HG02970 (cell line): ENCODE measurements around the gene TMEM43.

ENCODE experiments used
- ATAC-seq: cut with Tn5 transposase; IDR thresholded peaks from one replicate; pipeline ENCODE4 v1.9.1; 2021; ENCODE audit warnings: mild to moderate bottlenecking, moderate library complexity, moderate number of reproducible peaks; ENCODE audit not compliant: unreplicated experiment, low FRiP score

TMEM43 gene

DNA sequence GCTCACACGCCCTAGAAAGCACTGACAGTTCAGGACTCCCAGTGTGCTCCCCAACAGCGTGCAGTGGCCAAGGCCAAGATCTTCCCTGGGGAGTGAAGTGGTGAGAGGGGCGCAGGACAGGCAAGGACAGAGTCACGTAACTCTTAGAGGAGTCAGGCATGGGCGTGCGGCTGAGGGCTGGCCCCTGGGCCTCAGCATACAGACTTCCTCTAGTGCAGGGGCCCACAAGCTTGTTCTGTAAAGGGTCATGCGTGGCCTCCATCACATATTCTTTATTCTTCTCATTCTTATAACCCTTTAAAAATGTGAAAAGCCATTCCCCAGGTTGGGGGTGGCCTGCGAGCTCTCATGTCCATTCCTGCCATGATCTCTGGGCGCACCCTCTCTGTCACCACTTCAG is 25.2 kb downstream of the TMEM43 start:
- no peak for ATAC-seq

DNA sequence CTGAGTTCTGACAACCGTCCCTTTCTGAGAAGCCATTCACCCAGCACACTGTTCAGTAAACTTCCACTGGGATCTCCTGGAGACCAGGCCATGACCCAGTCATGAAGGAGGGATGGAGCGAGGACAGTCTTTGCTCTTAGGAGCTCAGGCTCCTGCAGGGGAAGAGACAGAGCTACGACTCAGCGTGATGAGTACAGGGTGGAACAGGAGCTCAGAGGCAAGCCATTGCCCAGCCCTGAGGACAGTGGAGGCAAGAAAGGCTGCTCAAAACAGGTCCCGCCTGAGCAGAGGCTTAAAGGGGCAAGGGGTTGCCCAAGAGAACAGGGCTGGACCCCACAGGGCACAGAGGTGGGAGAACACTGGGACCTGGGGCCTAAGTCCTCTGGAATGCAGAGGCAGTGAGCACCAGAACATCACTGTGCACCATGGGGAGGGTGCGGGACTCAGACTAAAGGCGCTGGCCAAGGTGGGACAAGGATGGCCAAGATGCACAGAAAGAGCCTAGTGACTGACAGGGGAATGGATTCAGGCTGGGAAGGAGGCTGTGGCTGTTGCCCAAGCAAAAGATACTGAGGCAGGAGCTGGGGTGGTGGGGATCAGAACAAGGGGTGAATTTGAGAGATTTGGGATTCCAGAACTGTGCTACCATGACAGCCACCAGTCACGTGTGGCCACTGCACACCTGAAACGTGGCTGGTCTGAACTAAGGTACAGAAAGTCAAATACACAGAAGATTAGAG is 25.8 kb downstream of the TMEM43 start:
- no peak for ATAC-seq

DNA sequence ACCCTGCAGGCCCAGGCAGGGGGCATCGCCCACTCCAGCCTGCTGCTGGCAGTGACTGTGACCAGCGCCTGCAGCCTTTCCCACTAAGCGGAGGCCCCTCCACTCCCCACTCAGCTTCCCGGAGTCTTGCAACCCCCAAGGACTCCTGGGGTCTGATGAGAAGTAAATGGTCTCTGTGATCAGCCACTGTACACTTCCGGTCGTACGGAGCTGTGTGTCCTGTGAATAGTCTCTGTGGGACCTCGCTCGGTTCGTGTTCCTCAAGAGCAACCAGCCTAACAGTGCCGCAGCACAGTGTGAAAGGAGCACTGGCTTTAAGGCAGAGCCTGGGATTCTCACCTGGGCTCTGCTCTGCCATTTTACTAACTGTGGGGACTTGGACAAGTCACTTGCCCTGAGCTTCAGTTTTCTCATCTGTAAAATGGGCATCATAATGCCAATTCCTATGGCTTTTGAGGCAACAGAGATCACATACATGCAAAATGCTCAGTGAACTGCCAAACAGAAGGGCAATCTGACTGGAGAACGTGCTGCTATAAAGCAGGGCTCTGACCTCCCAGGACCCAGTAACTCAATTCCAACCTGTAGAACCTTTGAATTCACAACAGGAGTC is 26.7 kb downstream of the TMEM43 start:
- no peak for ATAC-seq

DNA sequence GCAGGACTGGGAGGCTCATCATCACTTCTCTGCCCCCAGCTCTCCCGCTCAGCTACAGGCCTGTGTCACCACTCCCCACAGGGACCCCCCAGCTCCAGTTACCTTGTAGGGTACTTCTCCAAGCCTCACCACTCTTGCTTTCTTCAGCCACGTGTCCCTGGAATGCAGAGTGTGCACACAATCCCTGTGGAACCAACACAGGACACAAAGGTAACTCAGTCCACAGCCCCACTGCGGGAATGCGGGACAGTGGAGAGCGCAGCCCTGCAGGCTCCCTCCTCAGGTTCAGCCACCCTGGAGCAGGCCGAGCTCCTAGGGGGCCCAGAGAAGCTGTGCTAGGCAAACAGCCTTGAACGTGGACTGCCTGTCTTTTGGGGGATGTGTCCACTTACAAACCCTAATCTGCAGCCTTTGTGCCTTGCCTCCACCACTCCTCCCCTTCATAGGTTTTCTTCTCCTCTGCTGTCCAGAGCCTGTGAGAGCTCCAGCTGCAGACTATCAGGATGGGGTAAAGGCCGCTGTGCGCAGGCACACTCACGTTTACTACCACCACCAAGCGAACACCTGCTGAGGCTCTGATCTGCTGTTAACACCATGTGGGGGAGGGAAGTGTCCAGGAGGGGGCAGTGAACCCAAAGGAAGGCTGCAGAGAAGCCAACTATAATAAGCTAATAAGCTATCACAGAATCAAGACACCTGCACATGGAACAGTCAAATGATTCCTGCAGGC is 27.5 kb downstream of the TMEM43 start:
- ATAC-seq = no peak

DNA sequence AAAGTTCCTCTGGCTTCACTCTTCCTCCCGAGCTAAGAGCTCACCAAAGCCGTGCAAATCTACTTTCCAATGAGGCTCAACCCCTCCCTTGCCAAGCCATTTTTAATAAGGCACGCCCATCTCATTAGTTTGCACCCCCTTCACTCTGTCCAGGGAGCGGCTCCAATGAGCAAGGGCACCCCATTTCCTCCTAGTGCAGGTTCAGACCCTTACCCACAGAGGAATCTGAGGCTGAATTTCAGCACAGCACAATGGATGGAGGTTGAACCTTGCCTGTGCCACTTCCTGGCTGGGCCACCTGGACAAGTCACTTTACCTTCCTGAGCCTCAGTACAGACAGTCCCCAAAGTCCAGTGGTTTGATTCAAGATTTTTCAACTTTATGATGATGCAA is 28.1 kb downstream of the TMEM43 start:
- no peak for ATAC-seq

DNA sequence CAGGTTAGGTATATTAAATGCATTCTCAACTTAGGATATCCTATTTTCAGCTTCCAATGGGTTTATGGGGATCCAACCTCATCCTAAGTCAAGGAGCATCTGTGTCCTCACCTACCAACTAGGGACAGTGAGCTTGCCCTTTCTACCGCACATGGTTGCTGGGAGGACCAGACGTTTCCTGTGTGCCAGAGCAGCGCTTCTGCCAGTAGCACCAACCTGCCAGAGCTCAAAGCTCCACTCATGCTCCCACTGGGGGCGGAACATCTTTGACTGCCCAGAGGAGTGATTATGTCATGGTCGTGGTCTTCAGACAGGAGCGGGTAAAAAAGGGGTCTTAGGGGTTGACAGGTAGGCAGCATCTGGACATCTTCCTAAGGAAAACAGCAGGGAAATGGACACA is 28.8 kb downstream of the TMEM43 start:
- ATAC-seq = no peak

DNA sequence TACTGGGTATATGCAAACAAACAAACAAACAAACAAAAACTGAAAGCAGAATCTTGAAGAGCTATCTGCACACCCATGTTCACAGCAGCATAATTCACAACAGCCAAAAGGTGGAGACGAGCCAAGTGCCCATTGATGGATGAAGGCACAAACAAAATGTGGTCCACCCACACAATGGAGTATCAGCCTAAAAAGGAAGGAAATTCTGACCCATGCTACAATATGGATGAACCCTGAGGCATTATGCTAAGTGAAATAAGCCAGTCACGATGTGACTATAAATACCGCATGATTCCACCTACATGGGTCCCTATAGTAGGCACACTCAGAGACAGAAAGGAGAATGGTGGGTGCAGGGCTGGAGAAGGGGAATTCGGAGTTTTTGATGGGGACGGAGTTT is 29.4 kb downstream of the TMEM43 start:
- no peak for ATAC-seq

DNA sequence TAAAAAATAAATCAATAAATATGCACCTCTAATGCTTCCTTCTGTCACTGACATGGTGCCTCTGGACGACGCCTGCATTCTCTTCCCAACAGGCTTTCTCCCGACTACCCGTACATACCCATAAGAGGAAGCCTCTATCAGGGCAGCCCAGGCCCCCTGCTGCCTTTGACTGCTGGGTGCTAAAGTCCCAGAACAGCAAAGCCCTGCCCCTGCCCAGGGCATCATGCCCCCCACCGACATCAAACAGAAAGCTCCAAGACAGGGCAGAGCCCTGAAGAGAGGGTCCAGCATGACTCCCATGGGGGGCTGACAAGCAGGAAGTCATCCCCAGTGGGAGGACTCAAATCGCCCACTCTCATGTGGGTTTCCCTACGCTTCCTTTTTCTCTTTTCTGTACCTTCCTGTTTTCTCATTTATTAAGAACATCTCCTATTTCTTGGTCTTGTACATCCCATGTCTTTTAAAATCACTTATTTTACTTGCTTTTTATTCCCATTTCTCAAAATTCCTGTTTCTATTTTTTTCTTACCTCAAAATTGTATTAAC is 30.1 kb downstream of the TMEM43 start:
- ATAC-seq = no peak

DNA sequence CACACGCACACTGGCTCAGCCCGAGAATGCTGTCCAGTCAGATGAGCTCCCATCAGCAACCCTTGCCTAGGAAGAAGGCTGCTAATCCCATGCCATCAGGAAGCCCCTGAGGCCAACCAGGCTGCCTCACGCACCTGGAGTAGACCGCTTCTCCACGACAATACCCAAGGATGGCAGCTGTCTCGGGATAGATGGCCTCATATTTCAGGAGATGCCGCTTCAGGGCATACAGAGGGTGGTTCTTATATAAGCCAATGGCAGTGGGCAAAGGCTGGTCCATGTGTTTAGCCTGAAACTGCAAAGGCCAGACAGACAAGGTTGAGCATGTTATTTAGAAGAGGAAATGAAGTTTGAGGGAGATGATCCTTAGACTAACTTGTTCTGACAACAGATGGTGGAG is 31.3 kb downstream of the TMEM43 start:
- no peak for ATAC-seq

DNA sequence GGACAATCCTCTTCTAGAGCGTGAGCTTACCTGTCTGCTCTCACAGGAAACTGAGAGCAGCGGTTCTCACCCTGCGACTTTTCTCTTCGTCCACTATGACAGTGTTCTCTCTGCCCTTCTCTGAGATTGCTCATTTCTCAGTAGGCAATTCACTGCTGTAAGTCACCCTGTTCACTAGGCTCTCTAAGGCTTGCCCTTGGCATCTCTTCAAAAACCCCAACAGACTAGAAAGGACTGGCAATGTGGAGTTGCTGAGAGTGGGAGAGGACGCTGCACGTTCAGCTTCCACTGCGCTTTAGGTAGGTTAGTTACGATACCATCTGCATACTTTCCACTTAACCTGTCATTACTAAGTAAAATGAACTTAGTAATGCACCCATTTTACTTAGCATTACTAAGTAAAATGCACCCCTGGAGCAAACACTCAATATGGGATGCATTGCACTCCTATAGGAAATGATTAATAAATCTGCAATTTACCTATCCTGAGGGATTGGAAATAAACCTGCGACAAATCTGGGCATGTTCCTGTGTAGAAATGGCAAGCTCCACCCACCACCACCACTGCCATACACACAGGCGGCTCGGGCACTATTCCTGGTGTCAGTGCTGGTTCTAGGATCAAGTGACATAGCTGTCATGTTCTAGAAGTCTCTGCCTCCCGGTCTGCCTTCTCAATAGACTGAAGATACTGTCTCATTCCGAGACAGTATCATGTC is 32.1 kb downstream of the TMEM43 start:
- ATAC-seq = no peak

DNA sequence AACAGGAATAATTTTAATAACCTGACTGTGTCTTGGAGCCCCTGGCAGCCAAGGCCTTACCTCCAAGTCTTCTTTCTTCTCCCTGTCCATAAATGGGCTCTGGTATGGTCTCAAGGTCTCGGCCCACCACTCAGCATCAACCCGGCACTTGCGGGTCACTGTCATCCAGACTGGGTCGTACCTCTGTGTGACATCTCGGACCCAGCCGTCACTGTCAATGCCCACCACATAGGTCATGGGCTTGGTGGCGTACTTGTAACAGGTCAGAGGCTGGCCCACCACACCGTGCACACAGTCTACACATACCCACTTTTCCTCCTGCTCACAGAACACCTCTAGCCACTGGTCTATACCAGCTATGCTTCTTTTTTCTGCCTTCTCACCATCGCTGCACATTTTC is 33.1 kb downstream of the TMEM43 start:
- ATAC-seq = no peak

DNA sequence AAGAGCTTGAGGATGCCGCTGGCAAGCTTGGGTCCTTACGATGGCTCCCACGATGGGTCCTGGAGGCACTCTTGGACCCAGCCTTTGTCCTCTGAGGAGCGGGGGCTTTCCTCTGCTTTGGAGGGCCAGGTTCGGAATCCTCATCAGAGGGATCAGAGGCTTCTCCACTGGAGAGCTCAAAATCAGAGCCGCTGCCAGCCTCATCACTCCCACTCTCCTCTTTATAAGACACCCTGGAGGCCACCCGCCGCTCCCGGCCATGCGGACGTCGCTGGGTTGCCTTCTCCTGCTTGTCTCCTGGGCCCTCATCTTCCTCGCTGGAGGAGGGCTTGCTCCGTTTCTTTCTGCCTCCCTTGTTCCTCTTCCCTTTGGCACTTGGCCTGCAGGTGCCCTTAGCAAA is 33.5 kb downstream of the TMEM43 start:
- ATAC-seq = no peak

DNA sequence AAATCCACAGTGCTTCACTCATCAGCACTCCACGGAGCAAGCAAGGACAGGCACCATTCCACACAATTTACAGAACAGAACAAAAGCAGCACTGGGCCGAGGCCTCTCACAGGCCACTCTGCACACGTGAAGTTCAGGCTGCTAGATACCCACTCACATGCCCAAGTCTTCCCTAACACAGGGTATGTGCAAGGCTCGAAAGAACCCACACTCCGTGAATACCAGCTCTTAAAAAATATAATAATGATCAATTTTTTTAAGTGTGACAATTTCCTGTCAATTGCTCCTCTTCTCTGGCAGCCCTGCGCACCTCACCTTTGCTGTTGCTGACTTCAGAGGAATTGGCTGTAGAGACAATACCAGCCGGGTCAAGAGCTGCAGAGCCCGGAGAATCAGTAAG is 34.6 kb downstream of the TMEM43 start:
- no peak for ATAC-seq

DNA sequence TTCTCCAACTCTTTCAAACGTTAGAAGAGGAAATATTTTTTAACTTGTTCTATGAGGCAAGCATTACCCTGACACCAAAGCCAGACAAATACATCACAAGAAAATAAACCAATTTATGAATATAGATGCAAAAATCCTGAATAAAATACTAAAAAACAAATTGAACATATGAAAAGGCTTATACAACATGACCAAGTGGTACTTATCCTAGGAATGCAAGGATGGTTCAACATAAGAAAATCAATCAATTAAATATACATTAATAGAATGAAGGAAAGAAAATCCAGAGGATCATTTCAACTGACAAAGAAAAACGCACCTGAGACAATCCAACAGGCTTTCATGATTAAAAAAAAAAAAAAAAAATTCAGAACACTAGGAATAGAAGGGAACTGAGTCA is 36.4 kb downstream of the TMEM43 start:
- no peak for ATAC-seq

DNA sequence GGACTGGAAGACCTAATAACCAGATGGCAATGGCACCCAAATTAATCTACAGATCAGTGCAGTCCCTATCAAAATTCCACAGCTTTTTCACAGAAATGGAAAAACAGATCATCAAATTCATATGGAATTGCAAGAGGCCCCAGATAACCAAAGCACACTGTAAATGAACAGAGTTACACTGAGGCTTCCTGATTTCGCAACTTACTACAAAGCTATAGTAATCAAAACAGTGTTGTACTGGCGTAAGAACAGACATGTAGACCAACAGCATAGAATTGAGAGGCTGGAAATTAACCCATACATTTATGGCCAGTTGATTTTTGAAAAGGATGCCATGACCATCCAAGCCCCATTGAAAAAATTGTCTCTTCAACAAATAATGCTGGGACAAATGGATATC is 37.3 kb downstream of the TMEM43 start:
- ATAC-seq = no peak

DNA sequence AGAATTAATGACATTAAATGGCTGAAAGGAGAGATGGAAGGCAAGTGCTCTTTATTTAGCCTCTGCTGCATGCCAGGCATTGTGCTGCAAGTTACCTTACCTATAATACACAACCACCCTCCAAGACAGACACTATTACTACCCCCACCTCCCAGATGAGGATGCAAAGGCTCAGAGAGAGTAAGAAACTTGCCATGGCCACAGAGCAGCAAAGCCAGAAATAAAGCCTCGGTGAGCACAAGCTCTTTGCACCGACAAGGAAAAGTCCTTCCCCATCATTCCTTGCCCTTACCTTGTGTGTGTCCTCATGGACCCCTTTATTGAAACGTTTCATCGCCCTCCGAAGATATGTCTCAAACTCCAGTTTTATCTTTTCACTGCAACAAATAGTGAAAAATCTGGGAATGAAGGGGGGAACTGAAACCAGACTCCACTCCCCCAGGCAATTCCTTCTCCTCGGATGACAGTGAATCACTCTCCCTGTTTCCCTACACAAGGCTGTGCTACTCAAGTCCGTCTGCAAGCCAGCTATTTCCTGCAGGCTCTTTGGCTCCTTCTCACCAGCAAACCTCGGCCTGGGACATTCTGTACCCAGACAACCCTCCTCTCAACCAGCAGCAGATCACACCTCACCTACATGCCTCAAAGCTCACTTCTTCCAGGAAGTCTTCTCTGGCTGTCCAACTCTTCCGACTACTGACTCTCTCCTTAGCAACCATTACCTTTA is 42.2 kb downstream of the TMEM43 start:
- no peak for ATAC-seq

DNA sequence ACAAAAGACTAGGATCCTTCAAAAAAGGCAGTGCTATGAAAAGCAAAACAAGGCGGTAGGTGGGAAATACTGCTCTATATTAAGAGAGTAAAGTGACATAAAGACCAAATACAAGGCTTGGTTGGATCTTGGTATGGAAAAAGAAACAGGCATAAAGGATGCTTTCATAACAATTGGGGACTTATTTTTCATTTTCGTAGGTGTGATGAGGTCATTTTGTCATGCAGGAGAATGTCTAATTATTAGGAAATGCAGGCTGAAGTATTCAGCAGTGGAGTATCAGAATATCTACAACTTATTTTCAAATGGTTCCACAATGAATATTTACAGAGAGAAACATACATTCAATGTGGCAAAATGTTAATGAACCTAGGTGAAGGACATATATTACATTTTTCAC is 44.6 kb downstream of the TMEM43 start:
- ATAC-seq = no peak

DNA sequence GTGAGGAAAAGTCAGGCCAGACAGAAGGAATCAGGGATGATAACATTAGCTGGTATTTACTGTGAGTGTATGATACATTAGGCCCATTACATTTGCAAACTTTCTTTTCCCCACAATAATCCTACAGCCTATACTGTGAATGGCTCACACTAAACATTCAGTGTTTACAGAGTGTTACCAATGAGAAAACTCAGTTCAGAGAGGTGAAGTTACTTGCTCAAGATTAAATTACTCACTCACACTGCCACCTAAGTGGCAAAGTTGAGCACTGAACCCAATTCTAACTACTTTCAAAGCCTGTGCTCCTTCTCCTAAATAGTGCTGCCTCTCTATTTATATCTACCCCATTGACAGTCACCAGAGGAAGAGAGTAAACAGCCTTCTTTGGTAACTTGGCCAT is 45.0 kb downstream of the TMEM43 start:
- no peak for ATAC-seq

DNA sequence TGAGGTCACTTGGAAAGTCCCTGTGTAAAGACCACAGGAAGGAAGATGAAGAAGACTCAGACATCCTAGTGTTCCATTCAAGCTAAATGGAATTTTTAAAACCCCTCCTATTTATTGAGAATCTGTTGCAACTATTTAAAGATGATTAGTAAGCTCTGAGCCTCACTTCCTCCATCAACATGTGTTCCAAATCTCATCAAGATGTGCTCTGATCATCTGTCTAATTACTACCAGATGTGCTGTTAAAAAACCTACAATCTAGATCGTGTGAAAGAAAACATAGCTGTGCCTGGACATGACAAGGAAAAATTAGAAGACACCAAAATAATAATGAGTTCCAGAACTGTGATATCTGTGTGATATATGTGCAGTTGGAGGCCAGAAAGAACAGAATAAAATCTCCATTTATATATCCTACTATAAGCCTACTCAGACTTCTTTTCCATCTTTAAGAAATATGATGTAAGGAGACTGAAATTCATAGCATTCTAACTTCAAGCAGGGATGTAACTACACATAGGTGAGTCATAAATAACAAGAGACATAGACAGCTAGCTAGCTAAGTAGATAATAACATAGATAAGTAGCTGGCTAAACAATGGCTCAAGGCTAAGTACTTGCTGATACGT is 45.8 kb downstream of the TMEM43 start:
- ATAC-seq = no peak

DNA sequence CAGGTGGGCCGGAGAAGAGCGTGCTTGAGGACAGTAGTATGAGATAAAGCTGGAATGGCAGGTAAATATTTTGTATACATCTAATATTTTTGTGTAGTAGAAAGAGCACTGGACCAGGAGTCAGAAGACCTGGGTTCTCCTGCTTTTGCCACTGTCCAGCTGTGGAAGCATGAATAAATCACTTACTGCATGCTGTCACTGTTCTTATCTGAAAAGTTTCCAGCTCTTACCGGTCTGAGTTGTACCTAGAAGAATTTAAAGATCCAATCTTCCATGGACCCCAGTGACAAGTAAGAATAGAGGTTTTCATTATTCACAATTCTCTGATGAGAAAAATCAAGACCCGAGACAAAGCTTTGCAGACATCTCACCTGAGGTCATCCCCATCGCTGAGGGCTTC is 47.6 kb downstream of the TMEM43 start:
- no peak for ATAC-seq
